GM21576 (cell line): ENCODE data around the gene DPF1.

Experiments used
- ATAC-seq: cut with Tn5 transposase; IDR thresholded peaks from one replicate; pipeline ENCODE4 v1.9.1; 2021; ENCODE audit warnings: mild to moderate bottlenecking, moderate library complexity; ENCODE audit not compliant: unreplicated experiment

The DPF1 gene

DNA sequence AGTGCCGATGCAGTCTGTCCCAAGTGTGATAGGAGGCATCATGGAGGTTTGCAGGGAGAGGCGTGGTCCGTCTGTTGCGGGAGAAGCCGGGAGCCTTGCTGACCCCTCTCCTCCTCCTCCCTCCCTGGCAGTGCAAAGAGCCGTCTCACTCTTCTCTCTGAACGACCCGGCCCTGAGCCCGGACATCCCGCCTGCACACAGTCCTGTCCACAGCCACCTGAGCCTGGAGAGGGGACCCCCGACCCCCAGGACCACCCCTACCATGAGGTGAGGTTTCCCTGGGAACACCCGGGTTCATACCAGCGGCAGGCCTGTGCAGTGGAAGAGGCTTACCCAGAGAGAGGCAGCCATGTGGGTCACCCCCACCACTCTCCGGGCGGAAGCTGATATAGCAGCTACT lies 22.3 kb downstream of the DPF1 start:
- no peak for ATAC-seq

GRCh38 chr19:38199340-38199739 lies 24.7 kb downstream of the DPF1 start:
- no peak for ATAC-seq

DNA sequence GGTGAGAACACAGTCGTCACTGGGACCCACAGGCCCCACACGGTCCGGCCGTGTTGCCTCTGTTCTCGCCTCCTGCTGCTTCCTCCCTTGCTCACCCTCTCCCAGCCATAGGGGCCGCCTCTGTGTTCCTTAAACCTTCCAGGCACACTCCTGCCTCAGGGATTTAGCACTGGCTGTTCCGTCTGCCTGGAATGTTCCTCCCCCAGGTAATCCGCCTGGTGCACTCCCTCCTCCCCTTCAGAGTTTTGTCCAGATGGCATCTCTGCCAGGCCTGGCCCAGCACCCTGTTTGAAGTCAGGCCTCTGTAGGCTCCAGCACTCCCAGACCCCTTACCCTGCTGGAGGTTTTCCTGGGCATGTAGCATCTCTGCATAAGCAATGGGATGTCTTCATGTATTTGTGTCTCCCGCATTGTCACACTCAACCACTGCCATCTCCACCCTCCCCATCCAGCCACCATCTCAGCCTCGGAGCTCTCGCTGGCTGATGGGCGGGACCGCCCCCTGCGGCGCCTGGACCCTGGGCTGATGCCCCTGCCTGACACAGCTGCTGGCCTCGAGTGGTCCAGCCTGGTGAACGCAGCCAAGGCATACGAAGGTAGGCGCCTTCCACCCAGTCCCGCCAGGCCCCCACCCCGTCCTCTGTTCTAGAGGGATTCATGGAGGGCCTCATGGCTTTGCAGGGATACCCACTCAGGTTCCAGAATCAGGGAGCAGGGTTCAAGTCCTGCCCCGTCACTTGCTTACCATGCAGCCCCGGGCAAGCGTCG lies 25.9 kb downstream of the DPF1 start:
- ATAC-seq, result no peak

DNA sequence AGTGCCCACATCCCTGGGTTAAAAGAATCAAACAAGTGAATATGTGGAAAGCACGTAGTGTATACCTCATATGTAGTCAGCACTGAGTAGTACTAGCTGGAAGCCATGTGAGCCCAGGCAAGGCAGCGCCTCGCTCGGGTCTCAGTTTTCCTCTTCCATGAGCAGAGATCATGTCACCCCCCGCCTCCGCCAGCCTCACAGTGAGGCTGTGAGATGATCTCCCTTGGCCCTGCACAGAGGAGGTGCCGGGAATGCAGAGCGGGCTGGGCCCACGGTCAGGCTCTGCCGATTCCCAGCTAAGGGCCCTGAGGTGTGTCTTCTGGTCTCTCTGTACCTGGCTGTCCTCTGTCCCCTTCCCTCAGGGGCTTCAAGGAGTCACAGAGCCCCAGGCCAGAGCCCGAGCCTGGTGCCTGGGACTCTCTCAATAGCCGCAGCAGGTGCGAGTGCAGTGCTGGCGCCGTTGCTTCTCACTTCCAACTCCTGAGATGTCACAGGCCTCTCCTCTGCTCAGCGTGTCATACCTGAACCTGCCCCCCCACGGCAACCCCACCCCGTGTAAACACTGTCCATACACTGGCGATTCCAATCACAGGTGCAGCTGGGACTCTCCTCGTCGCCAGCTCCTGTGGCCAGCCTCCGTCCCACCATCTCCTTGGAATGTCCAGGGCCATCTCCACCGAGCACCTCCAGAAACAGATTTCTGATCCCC lies 26.9 kb downstream of the DPF1 start:
- ATAC-seq, result no peak

DNA sequence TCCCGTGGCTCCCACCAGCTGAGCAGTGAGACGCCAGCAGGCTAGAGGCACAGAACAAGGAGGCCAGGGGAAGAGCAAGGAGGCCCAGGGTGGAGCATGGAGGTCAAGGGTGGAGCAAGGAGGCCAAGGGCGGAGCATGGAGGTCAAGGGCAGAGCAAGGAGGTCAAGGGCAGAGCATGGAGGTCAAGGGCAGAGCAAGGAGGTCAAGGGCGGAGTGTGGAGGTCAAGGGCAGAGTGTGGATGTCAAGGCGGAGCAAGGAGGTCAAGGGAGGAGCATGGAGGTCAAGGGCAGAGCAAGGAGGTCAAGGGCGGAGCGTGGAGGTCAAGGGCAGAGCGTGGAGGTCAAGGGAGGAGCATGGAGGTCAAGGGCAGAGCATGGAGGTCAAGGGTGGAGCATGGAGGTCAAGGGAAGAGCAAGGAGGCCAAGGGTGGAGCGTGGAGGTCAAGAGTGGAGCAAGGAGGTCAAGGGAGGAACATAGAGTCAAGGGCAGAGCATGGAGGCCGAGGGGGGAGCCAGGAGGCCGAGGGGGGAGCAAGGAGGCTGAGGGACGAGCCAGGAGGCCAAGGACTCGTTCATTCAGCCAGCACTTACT lies 27.7 kb downstream of the DPF1 start:
- ATAC-seq, result no peak

- no peak for ATAC-seq
These were observed 28.8 kb downstream of the DPF1 start for GRCh38 chr19:38195237-38195636.

DNA sequence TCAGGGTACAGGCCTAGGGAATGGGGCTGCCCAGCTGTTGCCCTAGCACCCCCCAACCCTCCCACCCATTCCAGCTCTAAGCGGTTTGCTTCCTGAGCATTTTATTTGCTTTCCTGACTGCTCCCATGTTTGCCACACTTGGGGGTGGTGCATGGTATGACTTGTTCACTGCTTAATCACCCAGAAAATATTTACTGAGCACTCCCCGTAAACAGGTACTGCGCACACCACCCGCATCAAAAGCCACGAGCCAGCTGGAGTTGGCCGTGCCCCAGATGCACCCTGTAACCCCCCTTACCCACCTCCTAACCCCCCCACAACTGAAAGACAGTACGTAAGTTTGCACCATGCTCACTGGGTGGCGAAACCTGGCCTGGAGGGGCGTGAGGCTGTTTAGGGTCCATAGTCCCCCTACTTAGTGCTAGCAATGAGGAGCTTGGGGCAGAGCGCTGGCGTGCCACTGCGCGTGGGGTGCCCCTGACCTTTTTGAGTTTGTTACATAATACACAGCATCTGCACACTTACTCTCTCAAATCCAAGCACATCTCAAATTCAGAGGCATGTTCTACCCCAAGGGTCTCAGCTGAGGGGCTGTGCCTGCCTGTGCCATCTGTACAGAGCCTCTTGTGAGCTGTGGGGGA lies 29.8 kb downstream of the DPF1 start:
- no peak for ATAC-seq

DNA sequence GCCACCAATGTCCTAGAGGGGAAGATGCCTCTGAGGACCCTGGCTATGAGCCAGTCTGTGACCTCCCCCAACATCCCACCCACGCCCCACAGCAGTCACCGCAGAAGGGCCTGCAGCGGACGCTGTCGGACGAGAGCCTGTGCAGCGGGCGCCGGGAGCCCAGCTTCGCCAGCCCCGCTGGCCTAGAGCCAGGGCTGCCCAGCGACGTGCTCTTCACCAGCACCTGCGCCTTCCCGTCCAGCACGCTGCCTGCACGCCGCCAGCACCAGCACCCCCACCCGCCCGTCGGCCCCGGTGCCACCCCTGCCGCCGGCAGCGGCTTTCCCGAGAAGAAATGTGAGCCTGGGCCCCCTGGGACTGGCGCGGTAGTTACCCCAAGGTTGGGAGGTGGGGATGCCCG lies 30.6 kb downstream of the DPF1 start:
- no peak for ATAC-seq

- ATAC-seq, result no peak
These were observed 32.3 kb downstream of the DPF1 start for GRCh38 chr19:38191747-38192146.

GRCh38 chr19:38190793-38191192 lies 33.2 kb downstream of the DPF1 start:
- ATAC-seq, result no peak

DNA sequence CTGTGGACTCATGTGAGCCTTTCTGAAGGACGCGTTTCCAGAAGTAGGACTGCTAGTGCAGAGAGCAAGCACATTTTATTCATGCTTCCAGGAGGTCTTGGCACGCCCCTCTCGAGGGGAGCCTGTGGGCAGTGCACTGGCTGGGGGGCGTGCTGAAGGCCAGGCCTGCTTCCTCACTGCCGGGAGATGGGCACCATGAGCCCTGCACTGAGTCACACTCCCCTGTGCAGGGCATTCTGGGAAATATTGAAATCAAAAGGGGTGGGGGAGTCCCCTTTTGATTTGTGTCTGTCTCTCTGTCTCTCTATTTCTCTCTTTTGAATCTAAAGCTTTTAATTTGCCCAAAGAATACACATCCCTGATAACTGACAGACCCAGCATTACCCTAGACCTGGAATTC lies 34.0 kb downstream of the DPF1 start:
- no peak for ATAC-seq

- ATAC-seq, result no peak
These were observed 38.5 kb downstream of the DPF1 start for GRCh38 chr19:38185562-38185961.

DNA sequence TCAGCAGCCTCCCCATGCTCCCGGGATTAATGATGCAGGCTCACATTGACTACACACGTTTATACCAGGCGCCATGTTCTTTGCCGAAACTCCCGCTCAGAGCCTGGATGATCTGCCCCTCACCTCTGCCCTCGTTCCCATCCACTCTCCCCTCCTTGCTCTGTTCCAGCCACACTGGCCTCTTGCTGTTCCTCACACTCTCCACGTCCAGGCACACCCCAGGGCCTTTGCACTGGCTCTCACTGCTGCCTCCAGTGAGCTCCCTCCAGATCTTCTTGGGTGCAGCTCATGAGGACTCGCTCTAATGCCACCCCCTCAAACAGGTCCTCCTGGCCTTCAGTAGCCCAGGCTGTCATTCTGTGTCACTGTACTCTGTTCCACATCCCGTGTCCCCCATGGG lies 39.2 kb downstream of the DPF1 start:
- no peak for ATAC-seq

- no peak for ATAC-seq
These were observed 40.6 kb downstream of the DPF1 start for GRCh38 chr19:38183251-38183897.

- ATAC-seq, result no peak
These were observed 41.3 kb downstream of the DPF1 start for GRCh38 chr19:38182536-38183210.

DNA sequence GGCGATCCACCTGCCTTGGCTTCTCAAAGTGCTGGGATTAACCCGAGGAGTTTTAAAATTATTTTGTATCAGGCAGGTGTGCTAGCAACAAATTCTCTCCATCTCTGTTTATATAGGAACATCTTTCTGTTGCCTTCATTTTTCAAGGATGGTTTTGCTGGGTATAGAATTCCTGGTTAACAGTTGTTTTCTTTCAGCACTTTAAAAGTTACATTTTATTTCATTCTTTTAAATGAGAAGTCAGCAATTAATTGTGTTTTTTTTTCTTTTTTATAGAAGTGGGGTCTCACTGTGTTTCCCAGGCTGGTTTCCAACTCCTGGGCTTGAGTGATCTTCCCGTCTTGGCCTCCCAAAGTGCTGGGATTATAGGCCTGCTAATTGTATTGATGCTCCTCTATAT lies 44.0 kb downstream of the DPF1 start:
- no peak for ATAC-seq

DNA sequence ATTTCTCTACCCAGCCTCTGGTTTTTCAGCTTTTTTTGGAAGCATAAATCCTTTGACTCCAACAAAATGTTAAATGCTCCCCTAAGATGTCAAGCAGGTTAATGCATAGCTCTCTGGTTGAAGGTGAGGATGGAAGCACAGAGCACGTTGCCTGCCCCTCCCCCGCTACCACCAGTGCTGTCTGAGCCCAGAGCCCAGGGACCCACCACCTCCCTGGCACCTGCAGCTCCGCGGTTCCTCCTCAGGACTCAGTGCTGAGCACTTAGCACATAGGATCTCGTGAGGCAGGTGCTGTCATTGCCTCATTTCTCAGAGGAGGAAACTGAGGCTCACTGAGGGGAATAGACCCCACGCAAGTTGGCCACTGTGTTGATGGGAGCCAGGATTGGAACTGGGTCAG lies 48.6 kb downstream of the DPF1 start:
- ATAC-seq, result no peak

DNA sequence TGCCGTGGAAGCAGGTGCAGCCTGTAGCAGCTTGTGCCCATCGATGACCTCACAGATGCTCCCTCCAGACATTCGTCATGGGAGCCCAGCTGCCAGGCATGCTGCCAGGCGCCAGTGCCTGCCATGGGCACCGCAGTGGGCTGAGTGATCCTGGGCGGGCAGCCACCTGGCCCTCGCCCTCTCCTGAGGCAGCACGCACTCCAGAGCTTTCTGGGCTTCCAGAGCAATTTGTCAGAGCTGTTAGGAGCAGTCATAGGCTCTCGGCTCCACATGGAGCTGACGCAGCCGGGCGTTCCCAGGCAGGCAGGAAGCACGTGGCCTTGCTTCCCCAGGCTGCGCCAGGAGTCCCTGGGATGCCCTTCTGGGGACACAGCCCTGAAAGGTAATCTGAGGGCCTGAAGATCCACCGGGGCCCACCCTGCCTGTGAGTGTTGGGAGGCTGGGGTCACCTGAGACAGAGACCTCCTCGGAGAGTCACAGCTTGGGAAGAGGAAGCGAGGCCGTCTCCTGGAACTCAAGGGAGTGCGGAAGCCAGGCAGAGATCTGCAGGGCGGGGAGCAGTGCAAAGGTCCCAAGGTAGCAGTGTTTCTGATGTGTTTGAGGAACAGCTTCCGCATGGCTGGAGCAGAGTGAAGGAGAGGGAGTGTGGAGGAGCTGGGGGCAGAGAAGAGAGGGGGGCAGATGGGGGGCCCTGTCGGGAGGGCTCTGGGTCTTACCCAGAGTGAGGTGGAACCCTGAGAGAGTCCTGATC lies 50.6 kb downstream of the DPF1 start:
- no peak for ATAC-seq

DNA sequence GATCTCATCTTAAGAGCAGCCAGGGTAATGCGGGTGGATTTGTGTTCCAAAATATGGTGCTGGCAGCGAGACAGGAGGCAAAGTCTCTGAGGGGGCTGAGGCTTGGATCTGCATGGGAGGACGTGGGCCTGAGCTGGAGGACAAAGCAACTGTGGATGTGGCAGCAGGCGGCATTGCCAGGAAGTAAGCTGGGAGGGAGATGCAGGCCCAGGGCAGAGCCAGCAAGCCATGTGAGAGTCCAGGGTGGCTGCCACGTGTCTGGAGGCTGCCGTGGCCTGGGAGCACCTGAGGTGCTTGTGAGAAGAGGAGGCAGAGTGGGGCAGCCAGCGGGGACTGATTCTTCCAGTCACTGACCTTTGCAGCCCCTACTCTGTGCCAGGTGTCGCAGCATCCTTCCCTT lies 52.0 kb downstream of the DPF1 start:
- ATAC-seq, result no peak

DNA sequence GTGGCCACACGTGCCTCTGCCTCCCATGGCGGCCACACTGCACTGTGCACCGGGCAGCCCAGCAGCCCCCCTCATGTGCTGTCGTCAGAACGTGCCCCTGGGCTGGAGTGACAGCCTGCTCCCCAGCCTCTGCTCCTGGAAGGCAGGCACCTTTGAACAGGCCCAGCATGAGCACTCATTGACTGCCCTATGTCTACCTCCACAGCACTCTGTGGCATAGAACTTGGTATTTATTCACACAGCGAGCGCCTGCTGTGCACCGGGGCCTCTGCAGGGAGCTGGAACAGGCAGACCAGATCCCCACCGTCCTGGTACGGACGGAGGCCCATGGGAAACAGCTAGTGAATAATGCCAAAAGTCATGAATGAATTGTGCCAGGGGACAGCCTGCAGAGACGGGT lies 53.7 kb downstream of the DPF1 start:
- no peak for ATAC-seq
